Stimulated activated CD4-positive, alpha-beta T cell treated with anti-CD3 and anti-CD28 coated beads, TNF-alpha, amount 100 ng/mL, for 24 hours (primary cell): ENCODE measurements around the gene NBPF26.
A peak's percentile ranks its signal among the peaks of the same experiment; 100 is the strongest.
"Not testable (repeated sequence)": the region's sequence is repeated elsewhere in the genome, so short reads cannot be mapped to it uniquely, and the experiment has no call there.

ENCODE experiments used
- DNase-seq, 3 experiments: peaks; one replicate each; pipeline ENCODE4 v3.0.0-alpha.2; 2020; ENCODE audit warnings: low read depth in 3 of 3

Gene NBPF26

GRCh38 chr1:120723715-120724402 lies at the start of gene NBPF26:
Gene NBPF26 (plus strand): TSS chr1:120723945.
- DNase-seq: peak in 2 of 3 experiments; percentile 60 to 69

- DNase-seq: not testable (repeated sequence)
Measured at GRCh38 chr1:120680106-120680819, 43.5 kb upstream of the NBPF26 start.

- DNase-seq: not testable (repeated sequence)
Measured at GRCh38 chr1:120680938-120681337, 42.8 kb upstream of the NBPF26 start.

GRCh38 chr1:120684397-120684796 lies 39.3 kb upstream of the NBPF26 start:
- not testable (repeated sequence) for DNase-seq

GRCh38 chr1:120685622-120686021 lies 38.1 kb upstream of the NBPF26 start:
- not testable (repeated sequence) for DNase-seq

- DNase-seq: not testable (repeated sequence)
Measured at GRCh38 chr1:120687250-120687649, 36.5 kb upstream of the NBPF26 start.

- not testable (repeated sequence) for DNase-seq
Measured at GRCh38 chr1:120700807-120701562, 22.8 kb upstream of the NBPF26 start.

- not testable (repeated sequence) for DNase-seq
Measured at GRCh38 chr1:120723358-120723714, 409 bp upstream of the NBPF26 start.

- not testable (repeated sequence) for DNase-seq
Measured at GRCh38 chr1:120724507-120724906, 762 bp downstream of the NBPF26 start.

GRCh38 chr1:120728811-120729210 lies 5.1 kb downstream of the NBPF26 start:
- DNase-seq: not testable (repeated sequence)

GRCh38 chr1:120769090-120769489 lies 45.3 kb downstream of the NBPF26 start:
- not testable (repeated sequence) for DNase-seq

- DNase-seq: not testable (repeated sequence)
Measured at GRCh38 chr1:120805452-120805851, 81.7 kb downstream of the NBPF26 start.

GRCh38 chr1:120811822-120812221 lies 88.1 kb downstream of the NBPF26 start:
- DNase-seq: peak in 1 of 3 experiments; percentile 5

GRCh38 chr1:120825051-120825450 lies 101.3 kb downstream of the NBPF26 start:
- DNase-seq: not testable (repeated sequence)

GRCh38 chr1:120826623-120827022 lies 102.9 kb downstream of the NBPF26 start:
- DNase-seq: not testable (repeated sequence)

GRCh38 chr1:120844186-120844944 lies 120.6 kb downstream of the NBPF26 start:
- DNase-seq: peak; percentile 47 to 73 (median 63)

GRCh38 chr1:120844945-120845330 lies 121.2 kb downstream of the NBPF26 start:
- DNase-seq: not testable (repeated sequence)

- DNase-seq: peak in 1 of 3 experiments; percentile 8
Measured at GRCh38 chr1:120849400-120850286, 125.9 kb downstream of the NBPF26 start.

GRCh38 chr1:120850287-120850536 lies 126.5 kb downstream of the NBPF26 start:
- DNase-seq: not testable (repeated sequence)

GRCh38 chr1:120850537-120851421 lies 127.0 kb downstream of the NBPF26 start:
- DNase-seq: peak; percentile 45 to 88 (median 67)
